ENCODE data around the gene ITGA11. TPM values are rescaled to one million over a fixed set of nuclear protein-coding genes. Genes with fewer than 3 reads are reported as not detected.

The ITGA11 gene
- total RNA-seq, 1 donor from 2014 or later: 0.51 TPM

- H3K36me3 Mint-ChIP-seq (ENCODE audit: low read depth): no peaks in the 10 kb centered on the region
- no peak overlapping the region for H3K27ac Mint-ChIP-seq (ENCODE audit: unreplicated experiment)
- H3K9me3 Mint-ChIP-seq: peaks cover 7% of the 10 kb centered on the region
- TF ChIP-seq, protein P1, sequence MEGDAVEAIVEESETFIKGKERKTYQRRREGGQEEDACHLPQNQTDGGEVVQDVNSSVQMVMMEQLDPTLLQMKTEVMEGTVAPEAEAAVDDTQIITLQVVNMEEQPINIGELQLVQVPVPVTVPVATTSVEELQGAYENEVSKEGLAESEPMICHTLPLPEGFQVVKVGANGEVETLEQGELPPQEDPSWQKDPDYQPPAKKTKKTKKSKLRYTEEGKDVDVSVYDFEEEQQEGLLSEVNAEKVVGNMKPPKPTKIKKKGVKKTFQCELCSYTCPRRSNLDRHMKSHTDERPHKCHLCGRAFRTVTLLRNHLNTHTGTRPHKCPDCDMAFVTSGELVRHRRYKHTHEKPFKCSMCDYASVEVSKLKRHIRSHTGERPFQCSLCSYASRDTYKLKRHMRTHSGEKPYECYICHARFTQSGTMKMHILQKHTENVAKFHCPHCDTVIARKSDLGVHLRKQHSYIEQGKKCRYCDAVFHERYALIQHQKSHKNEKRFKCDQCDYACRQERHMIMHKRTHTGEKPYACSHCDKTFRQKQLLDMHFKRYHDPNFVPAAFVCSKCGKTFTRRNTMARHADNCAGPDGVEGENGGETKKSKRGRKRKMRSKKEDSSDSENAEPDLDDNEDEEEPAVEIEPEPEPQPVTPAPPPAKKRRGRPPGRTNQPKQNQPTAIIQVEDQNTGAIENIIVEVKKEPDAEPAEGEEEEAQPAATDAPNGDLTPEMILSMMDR (conservative IDR thresholded peaks at IDR 0.05): peak; percentile 75
- H3K4me1 Mint-ChIP-seq: no peaks in the 10 kb centered on the region
- H3K27me3 Mint-ChIP-seq (ENCODE audit: low read depth): no peaks in the 10 kb centered on the region
- DNase-seq (ENCODE audit: low read depth, low spot score): peak; percentile 30
- H3K4me3 Mint-ChIP-seq: no peak overlapping the region
Observed at GRCh38 chr15:68383161-68384074, 48.5 kb downstream of the ITGA11 start.

DNA sequence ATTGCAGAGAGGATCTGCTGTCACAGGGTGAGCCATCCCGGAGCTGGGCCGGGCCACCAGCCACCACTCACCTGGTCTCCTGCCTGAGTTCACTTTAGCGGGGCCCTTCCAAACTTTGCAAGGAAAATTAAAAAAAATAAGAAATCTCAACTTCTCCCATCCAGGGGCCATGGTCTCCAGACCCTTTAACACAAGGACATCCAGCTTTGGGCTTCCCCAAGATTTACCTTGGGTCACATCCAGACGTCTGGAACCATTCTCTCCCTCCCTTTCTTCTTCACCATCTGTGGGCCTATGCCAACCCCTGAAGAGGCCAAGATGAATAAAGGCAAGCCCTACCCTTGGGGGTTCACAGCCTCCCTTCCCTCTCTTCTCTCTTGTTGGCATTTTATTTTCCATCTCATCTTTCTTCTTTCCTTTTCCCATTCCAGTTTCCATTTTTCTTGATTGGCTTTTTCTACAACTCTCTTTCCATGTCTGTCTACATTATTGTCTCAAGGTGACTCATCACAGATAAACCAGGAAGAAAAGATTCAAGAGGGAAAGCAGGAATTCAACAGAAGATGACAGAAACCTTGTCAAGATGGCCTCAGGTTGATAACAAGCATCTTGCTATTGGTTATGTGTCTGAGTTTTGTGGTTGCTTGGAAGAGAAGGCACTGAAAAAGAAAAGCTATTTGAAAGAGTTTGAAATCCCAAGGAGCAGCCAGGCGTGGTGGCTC, 49.5 kb downstream of the ITGA11 start:
- TF ChIP-seq, protein P1 (conservative IDR thresholded peaks at IDR 0.05): no peak
- Mint-ChIP-seq H3K4me3 (no peak overlapping the region), H3K27ac (ENCODE audit: unreplicated experiment) (no peak overlapping the region), H3K27me3 (ENCODE audit: low read depth) (no peaks in the 10 kb centered on the region), H3K9me3 (peaks cover 7% of the 10 kb centered on the region), H3K36me3 (ENCODE audit: low read depth) (no peaks in the 10 kb centered on the region), H3K4me1 (peaks cover 2% of the 10 kb centered on the region)
- DNase-seq (ENCODE audit: low read depth, low spot score): no peak

DNA sequence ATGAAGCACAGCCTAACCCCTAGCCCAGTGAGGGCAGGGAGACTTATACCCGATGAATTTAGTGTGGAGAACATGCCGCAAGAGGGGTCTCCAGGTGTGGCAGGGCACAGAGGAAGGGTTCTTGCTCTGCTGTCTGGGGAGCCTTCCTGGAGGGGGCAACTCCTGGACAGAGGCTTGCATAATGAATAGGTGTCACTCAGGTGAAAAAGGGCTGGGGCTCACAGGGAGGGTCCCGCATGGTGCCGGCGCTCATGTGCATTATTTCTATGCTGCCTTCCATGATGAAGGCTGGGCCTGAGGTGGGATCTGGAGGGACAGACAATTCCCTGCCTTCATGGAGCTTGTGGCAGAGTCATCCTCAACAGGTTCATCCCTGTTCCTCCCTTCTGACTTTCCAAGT, 51.5 kb downstream of the ITGA11 start:
- Mint-ChIP-seq H3K9me3 (peaks cover 7% of the 10 kb centered on the region), H3K36me3 (ENCODE audit: low read depth) (no peaks in the 10 kb centered on the region), H3K27me3 (ENCODE audit: low read depth) (no peaks in the 10 kb centered on the region), H3K4me1 (peaks cover 11% of the 10 kb centered on the region), H3K27ac (ENCODE audit: unreplicated experiment) (no peak overlapping the region), H3K4me3 (no peak overlapping the region)
- no peak for DNase-seq (ENCODE audit: low read depth, low spot score)
- TF ChIP-seq, protein P1 (conservative IDR thresholded peaks at IDR 0.05): no peak

GRCh38 chr15:68379759-68380290, 52.1 kb downstream of the ITGA11 start:
- no peaks in the 10 kb centered on the region for H3K36me3 Mint-ChIP-seq (ENCODE audit: low read depth)
- H3K4me3 Mint-ChIP-seq: no peak overlapping the region
- H3K27ac Mint-ChIP-seq (ENCODE audit: unreplicated experiment): no peak overlapping the region
- peaks cover 7% of the 10 kb centered on the region for H3K9me3 Mint-ChIP-seq
- H3K27me3 Mint-ChIP-seq (ENCODE audit: low read depth): no peaks in the 10 kb centered on the region
- peaks cover 18% of the 10 kb centered on the region for H3K4me1 Mint-ChIP-seq
- TF ChIP-seq, protein P1 (conservative IDR thresholded peaks at IDR 0.05): no peak
- DNase-seq (ENCODE audit: low read depth, low spot score): no peak

DNA sequence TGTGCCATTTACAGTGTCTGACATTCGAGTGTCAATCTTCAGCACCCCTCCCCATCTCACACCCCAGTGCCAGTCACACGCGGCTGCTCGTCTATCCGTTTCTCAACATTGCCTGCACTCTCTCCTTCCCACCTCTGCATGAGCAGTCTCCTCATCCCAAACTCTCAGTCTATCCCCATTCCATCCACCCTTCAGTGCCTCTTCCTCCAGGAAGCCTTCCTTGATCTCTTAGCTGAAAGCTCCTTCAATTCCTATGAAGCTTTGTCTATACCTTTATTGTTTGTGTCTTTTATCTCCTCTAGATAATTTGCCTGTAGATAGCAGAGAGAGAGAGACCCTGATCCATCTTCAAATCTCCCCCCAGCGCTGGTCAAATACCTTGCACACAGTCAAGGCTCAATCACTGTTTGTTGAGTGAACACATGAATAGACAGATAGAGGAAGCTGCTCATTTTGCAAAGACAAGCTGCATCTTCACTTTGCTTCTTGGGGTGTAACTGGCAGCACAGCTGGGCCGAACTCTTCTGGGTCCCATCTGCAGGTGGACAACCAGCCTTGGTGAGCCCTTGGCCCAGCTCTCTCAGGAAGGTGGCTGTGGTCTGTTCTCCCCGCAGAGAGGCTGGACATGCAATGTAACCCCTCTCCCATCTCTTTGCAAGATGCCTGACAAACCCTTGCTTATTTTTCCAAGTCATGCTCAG, 52.8 kb downstream of the ITGA11 start:
- Mint-ChIP-seq H3K27ac (ENCODE audit: unreplicated experiment) (no peak overlapping the region), H3K9me3 (peaks cover 7% of the 10 kb centered on the region), H3K36me3 (ENCODE audit: low read depth) (no peaks in the 10 kb centered on the region), H3K4me3 (no peak overlapping the region), H3K27me3 (ENCODE audit: low read depth) (no peaks in the 10 kb centered on the region), H3K4me1 (peaks cover 24% of the 10 kb centered on the region)
- TF ChIP-seq, protein P1 (conservative IDR thresholded peaks at IDR 0.05): no peak
- no peak for DNase-seq (ENCODE audit: low read depth, low spot score)
